ENCODE data around the gene CREB5.

Gene CREB5

GRCh38 chr7:28433699-28434219, 21.4 kb downstream of the CREB5 start:
- Histone ChIP-seq H3K9me3 (ENCODE audit: insufficient read depth, low read depth, low read length) (no peaks in the 10 kb centered on the region), H3F3A (ENCODE audit: low read depth) (peaks cover 15% of the 10 kb centered on the region), H3K27me3 (ENCODE audit: insufficient read depth, low read length, poor library complexity, severe bottlenecking) (no peaks in the 10 kb centered on the region), H3K4me1 (ENCODE audit: insufficient read depth, low read length, poor library complexity, severe bottlenecking) (peaks cover 58% of the 10 kb centered on the region), H2AFZ (ENCODE audit: low read length) (no peak overlapping the region), H4K20me1 (ENCODE audit: insufficient read depth, low read length, poor library complexity, severe bottlenecking) (no peaks in the 10 kb centered on the region), H3K79me2 (ENCODE audit: insufficient read depth, low read length) (no peaks in the 10 kb centered on the region), H3K9ac (ENCODE audit: low read depth, low read length, poor library complexity, severe bottlenecking) (no peak overlapping the region), H3K4me3 (ENCODE audit: low read length, poor library complexity, severe bottlenecking) (peak overlapping the region; percentile 57), H3K4me2 (ENCODE audit: low read depth, low read length, poor library complexity, severe bottlenecking) (peak overlapping the region; percentile 60), H3K36me3 (ENCODE audit: insufficient read depth, low read length) (no peaks in the 10 kb centered on the region), H3K9me2 (replicated peaks; ENCODE audit: low read depth, low read length) (no peaks in the 10 kb centered on the region)
- TF ChIP-seq CTCF (conservative IDR thresholded peaks at IDR 0.05; ENCODE audit: low read length) (no peak; the same call in 1 of the 2 replicates), EZH2phosphoT487 (IDR thresholded peaks at IDR 0.05; ENCODE audit: borderline replicate concordance) (no peak)

DNA sequence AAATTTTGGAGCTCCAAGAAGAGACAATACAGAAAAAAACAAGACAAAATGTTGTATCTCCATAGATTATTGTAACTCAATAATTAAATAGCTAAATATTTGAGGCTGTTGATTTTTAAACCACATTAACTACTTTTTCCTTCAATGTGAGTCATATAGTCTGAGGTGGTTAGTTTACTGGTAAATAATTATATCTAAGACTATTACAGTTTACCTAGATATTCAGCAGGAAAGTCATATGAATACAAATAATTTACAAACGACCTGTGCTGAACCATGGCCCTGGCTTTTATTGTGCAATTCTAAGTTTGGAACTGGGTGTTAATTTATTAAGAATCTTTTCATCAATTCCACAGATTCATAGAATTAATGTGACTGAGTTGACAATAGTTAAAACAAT, 22.2 kb downstream of the CREB5 start:
- H3K4me3 ChIP-seq (ENCODE audit: low read length, poor library complexity, severe bottlenecking) = peak overlapping the region; percentile 41
- H2AFZ ChIP-seq (ENCODE audit: low read length) = no peak overlapping the region
- TF ChIP-seq CTCF (conservative IDR thresholded peaks at IDR 0.05; ENCODE audit: low read length) = no peak
- no peak for TF ChIP-seq EZH2phosphoT487 (IDR thresholded peaks at IDR 0.05; ENCODE audit: borderline replicate concordance)
- H3K9me2 ChIP-seq (replicated peaks; ENCODE audit: low read depth, low read length) = no peaks in the 10 kb centered on the region
- no peaks in the 10 kb centered on the region for H3K27me3 ChIP-seq (ENCODE audit: insufficient read depth, low read length, poor library complexity, severe bottlenecking)
- peaks cover 58% of the 10 kb centered on the region for H3K4me1 ChIP-seq (ENCODE audit: insufficient read depth, low read length, poor library complexity, severe bottlenecking)
- H3K36me3 ChIP-seq (ENCODE audit: insufficient read depth, low read length) = no peaks in the 10 kb centered on the region
- no peaks in the 10 kb centered on the region for H3K9me3 ChIP-seq (ENCODE audit: insufficient read depth, low read depth, low read length)
- no peaks in the 10 kb centered on the region for H3K79me2 ChIP-seq (ENCODE audit: insufficient read depth, low read length)
- H3K4me2 ChIP-seq (ENCODE audit: low read depth, low read length, poor library complexity, severe bottlenecking) = peak overlapping the region; percentile 47
- no peak overlapping the region for H3K9ac ChIP-seq (ENCODE audit: low read depth, low read length, poor library complexity, severe bottlenecking)
- peaks cover 15% of the 10 kb centered on the region for H3F3A ChIP-seq (ENCODE audit: low read depth)
- H4K20me1 ChIP-seq (ENCODE audit: insufficient read depth, low read length, poor library complexity, severe bottlenecking) = no peaks in the 10 kb centered on the region

GRCh38 chr7:28435152-28435551, 22.8 kb downstream of the CREB5 start:
- H3K36me3 ChIP-seq (ENCODE audit: insufficient read depth, low read length) = no peaks in the 10 kb centered on the region
- H3K4me2 ChIP-seq (ENCODE audit: low read depth, low read length, poor library complexity, severe bottlenecking) = peak overlapping the region; percentile 47
- H3K9ac ChIP-seq (ENCODE audit: low read depth, low read length, poor library complexity, severe bottlenecking) = no peak overlapping the region
- no peaks in the 10 kb centered on the region for H3K9me2 ChIP-seq (replicated peaks; ENCODE audit: low read depth, low read length)
- H3K4me1 ChIP-seq (ENCODE audit: insufficient read depth, low read length, poor library complexity, severe bottlenecking) = peaks cover 58% of the 10 kb centered on the region
- H3K27me3 ChIP-seq (ENCODE audit: insufficient read depth, low read length, poor library complexity, severe bottlenecking) = no peaks in the 10 kb centered on the region
- no peak overlapping the region for H2AFZ ChIP-seq (ENCODE audit: low read length)
- H3F3A ChIP-seq (ENCODE audit: low read depth) = peaks cover 15% of the 10 kb centered on the region
- no peaks in the 10 kb centered on the region for H4K20me1 ChIP-seq (ENCODE audit: insufficient read depth, low read length, poor library complexity, severe bottlenecking)
- no peak overlapping the region for H3K4me3 ChIP-seq (ENCODE audit: low read length, poor library complexity, severe bottlenecking)
- H3K79me2 ChIP-seq (ENCODE audit: insufficient read depth, low read length) = no peaks in the 10 kb centered on the region
- no peak for TF ChIP-seq CTCF (conservative IDR thresholded peaks at IDR 0.05; ENCODE audit: low read length)
- TF ChIP-seq EZH2phosphoT487 (IDR thresholded peaks at IDR 0.05; ENCODE audit: borderline replicate concordance) = no peak
- H3K9me3 ChIP-seq (ENCODE audit: insufficient read depth, low read depth, low read length) = no peaks in the 10 kb centered on the region

Data from Loucy (cell line).